ENCODE data around the gene IMMP2L.

- TF ChIP-seq CTCF (IDR thresholded peaks at IDR 0.05; ENCODE audit: extremely low read depth in 1 of 2, insufficient read depth in 1 of 2, low read depth in 1 of 2, low read length in 2 of 2) (no peak), MAX (IDR thresholded peaks at IDR 0.05; ENCODE audit: insufficient read depth, insufficient read length) (no peak), POLR2AphosphoS5 (IDR thresholded peaks at IDR 0.05; ENCODE audit: insufficient read depth, low read depth, low read length) (no peak), EZH2 (IDR thresholded peaks at IDR 0.05; ENCODE audit: borderline replicate concordance, low read depth, low read length, severe bottlenecking) (no peak), FOS (IDR thresholded peaks at IDR 0.05; ENCODE audit: borderline replicate concordance, insufficient read depth, low read length) (no peak), POLR2A (IDR thresholded peaks at IDR 0.05; ENCODE audit: low read depth, low read length) (no peak)
These were observed 558.4 kb downstream of the IMMP2L start for GRCh38 chr7:111003883-111004282.
